K562 (cell line): ENCODE data around the gene BIRC6. TPM values are rescaled to one million over a fixed set of nuclear protein-coding genes. Genes with fewer than 3 reads are reported as not detected.

Experiments used
- ATAC-seq: fragments of 200-7000 bp; cut with Tn5 transposase; 3 replicates; pipeline ENCODE4 v1.9.1; 2020; ENCODE audit warnings: moderate library complexity
- BruUV-seq: library from RNA; stranded (reverse); fragments of 400-500 nt; replicated peaks from 2 replicates; lab custom pipeline; 2021; lab: Mats Ljungman, UMichigan
- CTCF ChIA-PET: fragments of 300-600 bp; formaldehyde crosslinking; extraction: SDS; loops from one replicate; lab custom pipeline; 2021; ENCODE audit warnings: low intra/inter-chr PET ratio; lab: Yijun Ruan, JAX
- POLR2A ChIA-PET: fragments of 300-600, 350-650 bp; sonication (Branson Sonifier 250); formaldehyde crosslinking; extraction: SDS; loops from one replicate; lab custom pipeline; 2021; ENCODE audit warnings: antibody characterized with exemption, inconsistent platforms; lab: Yijun Ruan, JAX
- DNase-seq, 4 experiments: peaks; one replicate each; pipeline versions ENCODE4 v3.0.0 to v3.0.0-alpha.2; 2011 to 2018; ENCODE audit warnings: low spot score in 3 of 4, mixed read lengths in 3 of 4; ENCODE audit errors: extremely low read depth in 1 of 4
- FAIRE-seq: peaks from 2 replicates; lab custom pipeline; 2011; peaks lifted over from hg19 to GRCh38; lab: Jason Lieb, UNC
- H2AFZ ChIP-seq: 2 replicates; pipeline ENCODE4 v1.6.0; 2011; ENCODE audit warnings: low read depth, low read length, control low read depth, inconsistent platforms
- H3K27ac ChIP-seq: fragments of 200-600 bp; 3 replicates; pipeline ENCODE4 v1.8.0; 2011; ENCODE audit warnings: low read depth, mild to moderate bottlenecking, control low read depth, inconsistent platforms, low read length, moderate library complexity, mixed read lengths; ENCODE audit errors: extremely low read depth
- H3K27me3 ChIP-seq, 2 experiments: fragments of 300-600 bp in 1 of 2; 2 replicates in 1 of 2; 3 replicates in 1 of 2; pipeline versions ENCODE4 v1.6.0 to v1.8.0; 2011; ENCODE audit warnings: inconsistent platforms in 2 of 2, low read length in 2 of 2, mild to moderate bottlenecking in 1 of 2, mixed read lengths in 1 of 2, moderate library complexity in 1 of 2; ENCODE audit not compliant: control insufficient read depth in 2 of 2, insufficient read depth in 2 of 2
- H3K36me3 ChIP-seq: fragments of 300-600 bp; 3 replicates; pipeline ENCODE4 v1.8.0; 2011; ENCODE audit warnings: mild to moderate bottlenecking, low read length, inconsistent platforms; ENCODE audit not compliant: control insufficient read depth, insufficient read depth
- H3K4me1 ChIP-seq, 2 experiments: fragments of 200-600 bp in 1 of 2; replicated peaks in 1 of 2; 2 replicates in 1 of 2; 3 replicates in 1 of 2; pipeline versions ENCODE4 v1.5.1 to v1.8.0; 2011; ENCODE audit warnings: inconsistent platforms in 2 of 2, low read length in 2 of 2, mild to moderate bottlenecking in 1 of 2, mixed read lengths in 1 of 2, moderate library complexity in 1 of 2; ENCODE audit not compliant: control insufficient read depth in 2 of 2, insufficient read depth in 2 of 2
- H3K4me2 ChIP-seq: 2 replicates; pipeline ENCODE4 v1.6.1; 2011; ENCODE audit warnings: low read length, control low read depth, inconsistent platforms, mixed read lengths; ENCODE audit not compliant: insufficient read depth
- H3K4me3 ChIP-seq: fragments of 200-600 bp; sonication (generic), shearing (Covaris generic); 2 replicates; pipeline ENCODE4 v1.5.1; 2016; ENCODE audit warnings: control low read depth, inconsistent platforms
- H3K79me2 ChIP-seq: fragments of 200-600 bp; 3 replicates; pipeline ENCODE4 v1.8.0; 2011; ENCODE audit warnings: low read length, inconsistent platforms; ENCODE audit not compliant: control insufficient read depth, insufficient read depth
- H3K9ac ChIP-seq, 2 experiments: 2 replicates each; pipeline versions ENCODE4 v1.6.0 to v1.6.1; 2011; ENCODE audit warnings: low read depth in 2 of 2, low read length in 2 of 2, control low read depth in 1 of 2, inconsistent platforms in 1 of 2, mild to moderate bottlenecking in 1 of 2, mixed read lengths in 1 of 2; ENCODE audit not compliant: insufficient read depth in 1 of 2
- H3K9me1 ChIP-seq: one replicate; pipeline ENCODE4 v1.6.0; 2011; ENCODE audit warnings: inconsistent platforms, mild to moderate bottlenecking, low read length, moderate library complexity; ENCODE audit not compliant: control insufficient read depth, insufficient read depth
- H3K9me3 ChIP-seq: replicated peaks from 2 replicates; pipeline ENCODE4 v1.5.1; 2011; ENCODE audit warnings: low read depth, low read length, inconsistent platforms; ENCODE audit not compliant: control insufficient read depth, insufficient read depth
- H4K20me1 ChIP-seq: replicated peaks from 2 replicates; pipeline ENCODE4 v1.6.1; 2011; ENCODE audit warnings: low read length, inconsistent platforms, mixed read lengths; ENCODE audit not compliant: control insufficient read depth, insufficient read depth
- CEBPB ChIP-seq: fragments of 450-650 bp; IDR thresholded peaks from 2 replicates; pipeline ENCODE4 v1.6.1; 2016; ENCODE audit warnings: missing genetic modification characterization, missing compliant biosample characterization
- GATAD2B ChIP-seq: fragments of 450-650 bp; IDR thresholded peaks from 2 replicates; pipeline ENCODE4 v1.6.1; 2017; ENCODE audit warnings: mild to moderate bottlenecking, borderline replicate concordance
- WGBS: fragments of 100-300 bp; shearing (Covaris generic); methylation state at CpG from one replicate; pipeline ENCODE4 v1.1.6; 2016; ENCODE audit warnings: low coverage, mixed read lengths; ENCODE audit not compliant: insufficient coverage; ENCODE audit errors: missing lambda C conversion rate; 5-methylcytosine and 5-hydroxymethylcytosine counted together
- in situ Hi-C: fragments of 300-500 bp; cut with MboI; formaldehyde crosslinking; loops from 4 replicates; pipeline ENCODE4 v1.15.0; 2018; ENCODE audit warnings: inconsistent platforms, mixed read lengths
- intact Hi-C: fragments of 100-400 bp; cut with micrococcal nuclease; formaldehyde crosslinking; loops from 2 replicates; pipeline ENCODE4 v1.14.2; 2022
- polyA plus RNA-seq, 8 experiments: library from polyadenylated mRNA; depleted of rRNA in 4 of 8; stranded (reverse) in 5 of 8; unstranded in 3 of 8; fragments of >200 nt; fragmentation: Nextera tagmentation in 2 of 8; fragmentation: Illumina TruSeq in 1 of 8; extraction: Ambion mirVana in 2 of 8; extraction: Trizol in 1 of 8; gene quantifications; 2 replicates each; pipeline versions ENCODE4 v1.2.1 to v1.2.3, GENCODE V29; 2011 to 2014; ENCODE audit warnings: inconsistent platforms in 1 of 8, missing spikeins in 1 of 8
- total RNA-seq, 7 experiments: library from RNA; depleted of rRNA in 6 of 7; stranded (reverse); fragments of >200 nt in 6 of 7; fragmentation: Illumina TruSeq in 2 of 7; extraction: Trizol in 2 of 7; gene quantifications; 2 replicates each; pipeline versions ENCODE4 v1.2.1 to v1.2.3, GENCODE V29; 2011 to 2021; ENCODE audit warnings: low replicate concordance in 1 of 7
- TF ChIP-seq, protein P1 (sequence below): fragments of 450-650 bp; formaldehyde crosslinking; IDR thresholded peaks from 2 replicates; pipeline ENCODE4 v1.4.0; 2020; ENCODE audit warnings: mild to moderate bottlenecking, moderate library complexity
- TF ChIP-seq, protein P2 (sequence below), 2 experiments: fragments of 450-650 bp; IDR thresholded peaks; 2 replicates each; pipeline ENCODE4 v1.6.1; 2016; ENCODE audit warnings: mild to moderate bottlenecking in 2 of 2, borderline replicate concordance in 1 of 2, low read depth in 1 of 2, moderate library complexity in 1 of 2

BIRC6 gene
- total and polyA plus RNA-seq, 9 of the 15 experiments (the other 6 are each of a cell fraction or from before 2014, with no cell fraction given), result 18.8 to 110 (median 49.8) TPM

DNA sequence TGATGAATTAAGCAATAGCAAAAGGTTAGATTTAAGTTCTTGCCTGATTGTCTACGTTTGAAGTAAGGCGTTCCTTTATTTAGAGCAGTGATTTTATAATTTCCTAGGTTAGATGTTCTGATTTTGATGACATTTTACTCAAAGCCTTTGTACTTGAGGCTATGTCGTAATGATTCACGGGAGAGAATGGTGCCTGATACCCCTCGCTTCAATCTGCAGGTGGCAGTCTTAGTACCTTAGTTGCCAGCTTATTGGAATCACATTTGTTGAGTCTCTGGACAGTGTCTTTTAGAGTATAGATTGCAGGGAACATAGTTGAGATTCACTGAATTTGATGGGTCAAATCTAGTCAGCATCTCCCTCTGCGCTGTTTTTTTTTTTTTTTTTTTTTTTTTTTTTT is 89.5 kb downstream of the BIRC6 start:
- Histone ChIP-seq H4K20me1 (no peaks in the 10 kb centered on the region), H3K9me3 (no peaks in the 10 kb centered on the region), H3K79me2 (no peaks in the 10 kb centered on the region), H3K4me1 (no peaks in the 10 kb centered on the region), H3K4me2 (no peak overlapping the region), H3K27me3 (no peaks in the 10 kb centered on the region), H3K27ac (no peak overlapping the region), H2AFZ (no peak overlapping the region), H3K9ac (no peak overlapping the region), H3K36me3 (peaks cover 71% of the 10 kb centered on the region), H3K9me1 (no peaks in the 10 kb centered on the region), H3K4me3 (no peak overlapping the region)
- 89% methylated on average over 5 of the region's 6 CpGs for WGBS
- POLR2A ChIA-PET, result no interaction called here
- intact Hi-C loops, result no loop called here
- ATAC-seq (no peak), DNase-seq (peak in 2 of 4 experiments; percentile 17 to 25), FAIRE-seq (peak; percentile 63)
- TF ChIP-seq, protein P1, sequence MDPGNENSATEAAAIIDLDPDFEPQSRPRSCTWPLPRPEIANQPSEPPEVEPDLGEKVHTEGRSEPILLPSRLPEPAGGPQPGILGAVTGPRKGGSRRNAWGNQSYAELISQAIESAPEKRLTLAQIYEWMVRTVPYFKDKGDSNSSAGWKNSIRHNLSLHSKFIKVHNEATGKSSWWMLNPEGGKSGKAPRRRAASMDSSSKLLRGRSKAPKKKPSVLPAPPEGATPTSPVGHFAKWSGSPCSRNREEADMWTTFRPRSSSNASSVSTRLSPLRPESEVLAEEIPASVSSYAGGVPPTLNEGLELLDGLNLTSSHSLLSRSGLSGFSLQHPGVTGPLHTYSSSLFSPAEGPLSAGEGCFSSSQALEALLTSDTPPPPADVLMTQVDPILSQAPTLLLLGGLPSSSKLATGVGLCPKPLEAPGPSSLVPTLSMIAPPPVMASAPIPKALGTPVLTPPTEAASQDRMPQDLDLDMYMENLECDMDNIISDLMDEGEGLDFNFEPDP (CRISPR knock-in tag), result no peak
- TF ChIP-seq GATAD2B, result no peak
- TF ChIP-seq CEBPB, result peak; percentile 35; the same call in 1 of the 2 replicates
- TF ChIP-seq, protein P2, sequence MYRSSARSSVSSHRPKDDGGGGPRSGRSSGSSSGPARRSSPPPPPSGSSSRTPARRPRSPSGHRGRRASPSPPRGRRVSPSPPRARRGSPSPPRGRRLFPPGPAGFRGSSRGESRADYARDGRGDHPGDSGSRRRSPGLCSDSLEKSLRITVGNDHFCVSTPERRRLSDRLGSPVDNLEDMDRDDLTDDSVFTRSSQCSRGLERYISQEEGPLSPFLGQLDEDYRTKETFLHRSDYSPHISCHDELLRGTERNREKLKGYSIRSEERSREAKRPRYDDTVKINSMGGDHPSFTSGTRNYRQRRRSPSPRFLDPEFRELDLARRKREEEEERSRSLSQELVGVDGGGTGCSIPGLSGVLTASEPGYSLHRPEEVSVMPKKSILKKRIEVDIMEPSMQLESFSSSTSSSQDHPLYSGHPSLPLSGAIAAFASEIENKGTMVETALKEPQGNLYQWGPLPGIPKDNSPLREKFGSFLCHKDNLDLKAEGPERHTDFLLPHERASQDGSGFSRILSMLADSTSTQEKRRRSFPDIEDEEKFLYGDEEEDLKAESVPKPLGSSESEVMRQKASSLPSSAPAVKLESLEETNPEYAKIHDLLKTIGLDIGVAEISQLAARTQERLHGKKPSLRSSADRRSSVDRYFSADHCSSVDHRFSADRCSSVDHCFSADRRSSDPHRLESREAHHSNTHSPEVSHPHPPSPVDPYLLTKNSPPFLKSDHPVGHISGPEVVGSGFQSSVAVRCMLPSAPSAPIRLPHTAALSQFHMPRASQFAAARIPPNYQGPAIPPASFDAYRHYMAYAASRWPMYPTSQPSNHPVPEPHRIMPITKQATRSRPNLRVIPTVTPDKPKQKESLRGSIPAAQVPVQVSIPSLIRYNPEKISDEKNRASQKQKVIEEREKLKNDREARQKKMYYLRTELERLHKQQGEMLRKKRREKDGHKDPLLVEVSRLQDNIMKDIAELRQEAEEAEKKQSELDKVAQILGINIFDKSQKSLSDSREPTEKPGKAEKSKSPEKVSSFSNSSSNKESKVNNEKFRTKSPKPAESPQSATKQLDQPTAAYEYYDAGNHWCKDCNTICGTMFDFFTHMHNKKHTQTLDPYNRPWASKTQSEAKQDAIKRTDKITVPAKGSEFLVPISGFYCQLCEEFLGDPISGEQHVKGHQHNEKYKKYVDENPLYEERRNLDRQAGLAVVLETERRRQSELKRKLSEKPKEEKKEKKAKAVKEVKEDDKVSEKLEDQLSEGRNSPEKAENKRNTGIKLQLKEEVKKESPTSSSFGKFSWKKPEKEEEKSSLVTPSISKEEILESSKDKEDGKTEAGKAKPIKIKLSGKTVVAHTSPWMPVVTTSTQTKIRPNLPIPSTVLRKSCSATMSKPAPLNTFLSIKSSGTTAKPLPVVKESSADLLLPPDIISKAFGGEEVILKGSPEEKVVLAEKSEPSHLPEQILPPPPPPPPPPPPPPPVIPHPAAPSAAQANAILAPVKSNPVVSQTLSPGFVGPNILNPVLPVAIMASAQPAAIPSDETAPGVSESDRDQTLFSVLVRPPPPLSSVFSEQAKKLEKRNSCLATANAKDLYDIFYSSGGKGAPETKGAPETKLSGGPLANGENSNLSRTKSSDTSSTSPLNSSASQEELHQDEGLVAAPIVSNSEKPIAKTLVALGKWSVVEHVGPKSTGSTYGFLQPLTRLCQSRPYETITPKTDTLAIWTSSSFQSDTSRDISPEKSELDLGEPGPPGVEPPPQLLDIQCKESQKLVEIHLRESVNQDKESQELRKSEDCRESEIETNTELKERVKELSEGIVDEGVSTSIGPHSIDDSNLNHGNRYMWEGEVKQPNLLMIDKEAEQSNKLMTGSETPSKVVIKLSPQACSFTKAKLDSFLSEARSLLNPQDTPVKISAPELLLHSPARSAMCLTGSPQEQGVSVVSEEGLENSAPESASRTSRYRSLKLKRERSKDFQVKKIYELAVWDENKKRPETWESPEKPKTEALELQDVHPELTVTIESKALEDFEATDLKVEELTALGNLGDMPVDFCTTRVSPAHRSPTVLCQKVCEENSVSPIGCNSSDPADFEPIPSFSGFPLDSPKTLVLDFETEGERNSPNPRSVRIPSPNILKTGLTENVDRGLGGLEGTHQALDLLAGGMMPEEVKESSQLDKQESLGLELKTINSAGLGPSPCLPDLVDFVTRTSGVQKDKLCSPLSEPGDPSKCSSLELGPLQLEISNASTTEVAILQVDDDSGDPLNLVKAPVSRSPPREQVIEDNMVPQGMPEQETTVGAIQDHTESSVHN (IDR thresholded peaks at IDR 0.05; ENCODE audit: borderline replicate concordance in 1 of 2, low read depth in 1 of 2), result no peak
- CTCF ChIA-PET, result no interaction called here
- BruUV-seq, result no TSS peak
- in situ Hi-C loops, result no loop called here
